Activated naive CD4-positive, alpha-beta T cell treated with Interleukin-2 at 50 U/mL for 16 hours (primary cell): ENCODE results near the gene PRG3.
"Not testable (repeated sequence)": the region's sequence is repeated elsewhere in the genome, so short reads cannot be mapped to it uniquely, and the experiment has no call there.

Experiments used
- DNase-seq: peaks from one replicate; pipeline ENCODE4 v3.0.0-alpha.2; 2020

PRG3 gene

GRCh38 chr11:57407941-57408475 is 27.1 kb upstream of the PRG3 start:
- DNase-seq: no peak

DNA sequence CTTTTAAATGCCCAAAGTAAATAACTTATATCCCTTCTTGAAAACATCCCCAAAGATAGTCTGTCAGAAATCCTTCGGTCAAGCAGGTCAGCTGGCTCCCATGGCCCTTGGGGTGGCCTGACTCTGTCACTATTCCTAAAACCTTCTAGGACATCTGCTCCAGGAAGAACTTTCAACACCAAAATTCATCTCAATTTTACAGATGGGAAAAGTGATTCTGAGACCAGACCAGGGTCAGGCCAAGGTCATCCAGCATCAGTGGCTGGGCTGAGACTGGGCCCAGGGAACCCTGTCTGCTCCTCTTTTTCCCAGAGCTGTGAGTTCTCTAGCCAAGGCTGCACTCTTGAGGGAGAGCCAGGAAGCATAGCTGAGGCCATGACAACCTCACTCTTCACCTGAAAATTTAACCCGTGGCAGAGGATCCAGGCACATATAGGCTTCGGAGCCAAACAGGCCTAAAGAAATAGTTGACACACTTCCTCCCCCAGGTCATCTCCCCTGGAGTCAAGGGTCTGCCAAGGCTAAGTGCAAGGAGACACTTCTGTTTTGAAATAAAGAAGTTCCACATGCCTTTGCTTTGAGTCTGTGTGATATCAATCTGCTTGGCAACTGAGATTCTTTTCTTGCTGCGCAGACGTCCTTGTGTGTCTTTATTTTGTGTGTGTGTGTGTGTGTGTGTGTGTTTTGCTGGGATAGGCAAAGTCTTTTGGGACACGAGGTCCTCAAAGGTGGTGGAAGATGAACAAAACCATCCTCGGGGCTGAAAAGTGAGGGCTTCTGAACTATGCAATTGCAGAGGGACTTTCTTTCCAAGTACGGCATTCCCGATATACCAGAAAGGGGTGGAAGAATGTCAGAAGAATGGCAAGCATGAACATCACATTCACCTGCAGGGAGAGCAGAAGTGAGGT is 26.3 kb upstream of the PRG3 start:
- DNase-seq: no peak

DNA sequence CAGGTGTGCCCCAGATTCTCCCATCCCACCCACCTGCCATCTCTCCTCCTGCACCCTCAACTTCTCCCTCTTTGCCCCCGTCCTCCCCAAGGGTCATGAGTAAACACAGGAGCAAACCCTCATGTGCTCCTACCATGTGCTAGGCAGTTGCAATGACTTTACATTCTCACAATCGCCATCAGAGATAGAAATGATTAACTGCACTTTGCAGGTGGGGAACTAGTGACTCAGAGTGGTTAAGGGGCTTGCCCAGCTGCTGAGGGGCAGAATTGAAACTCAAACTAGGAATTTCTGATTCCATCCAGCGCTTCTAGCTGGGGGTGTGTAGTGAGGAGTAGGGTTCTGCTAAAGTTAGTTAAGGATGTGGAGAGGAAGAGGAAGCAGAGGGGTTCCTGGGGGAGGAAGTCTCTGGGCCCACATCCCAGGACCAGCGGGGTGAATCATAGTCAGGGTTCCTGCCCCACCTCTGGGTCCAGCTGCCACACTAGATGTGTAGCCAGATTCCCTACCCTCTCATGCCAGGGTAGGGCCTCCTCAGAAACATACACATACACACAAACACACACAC is 25.5 kb upstream of the PRG3 start:
- DNase-seq: peak; percentile 53

DNA sequence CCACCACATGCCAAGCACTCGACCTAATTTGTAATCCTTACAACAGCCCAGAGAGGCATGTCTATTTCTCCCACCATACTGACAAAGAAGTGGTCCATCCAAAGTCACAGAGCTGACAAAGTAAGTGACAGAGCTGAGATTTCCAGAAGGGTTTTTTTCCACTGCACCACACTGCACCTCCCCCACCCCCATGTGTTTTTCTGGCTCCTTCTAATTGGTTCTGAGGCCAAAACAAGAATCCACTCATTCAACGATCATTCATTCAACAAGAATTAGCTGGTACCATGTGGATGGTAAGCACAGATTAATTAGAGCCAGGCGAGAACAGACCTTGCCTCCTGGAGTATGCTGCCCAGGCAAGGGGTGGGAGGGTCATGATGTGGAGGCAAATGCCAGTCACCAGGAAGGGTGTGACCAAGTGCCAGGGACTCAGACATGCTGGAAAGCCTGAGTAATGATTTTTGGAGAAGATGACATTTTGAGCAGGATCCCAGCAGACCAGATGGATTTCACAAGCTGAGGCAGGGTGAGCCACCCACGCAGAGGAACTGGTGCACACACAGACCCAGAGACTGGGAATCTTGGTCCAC is 24.4 kb upstream of the PRG3 start:
- DNase-seq: no peak

DNA sequence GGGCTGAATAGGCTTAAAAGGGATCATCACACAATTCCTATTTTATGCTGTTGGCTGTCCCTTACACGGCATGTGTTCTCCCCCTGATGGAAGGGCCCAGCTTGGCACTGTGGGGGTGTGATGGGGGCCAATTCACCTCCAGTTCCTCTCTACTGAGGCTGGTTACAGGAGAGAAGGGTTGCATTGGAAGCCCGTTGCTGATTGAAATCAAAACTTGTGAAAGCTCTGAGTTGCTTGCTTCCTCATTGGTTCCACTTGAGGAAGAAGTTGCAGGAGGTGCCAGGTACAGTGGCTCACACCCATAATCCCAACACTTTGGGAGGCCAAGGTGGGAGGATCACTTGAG is 22.8 kb upstream of the PRG3 start:
- DNase-seq: no peak

GRCh38 chr11:57403003-57403801 is 22.3 kb upstream of the PRG3 start:
- DNase-seq: not testable (repeated sequence)

DNA sequence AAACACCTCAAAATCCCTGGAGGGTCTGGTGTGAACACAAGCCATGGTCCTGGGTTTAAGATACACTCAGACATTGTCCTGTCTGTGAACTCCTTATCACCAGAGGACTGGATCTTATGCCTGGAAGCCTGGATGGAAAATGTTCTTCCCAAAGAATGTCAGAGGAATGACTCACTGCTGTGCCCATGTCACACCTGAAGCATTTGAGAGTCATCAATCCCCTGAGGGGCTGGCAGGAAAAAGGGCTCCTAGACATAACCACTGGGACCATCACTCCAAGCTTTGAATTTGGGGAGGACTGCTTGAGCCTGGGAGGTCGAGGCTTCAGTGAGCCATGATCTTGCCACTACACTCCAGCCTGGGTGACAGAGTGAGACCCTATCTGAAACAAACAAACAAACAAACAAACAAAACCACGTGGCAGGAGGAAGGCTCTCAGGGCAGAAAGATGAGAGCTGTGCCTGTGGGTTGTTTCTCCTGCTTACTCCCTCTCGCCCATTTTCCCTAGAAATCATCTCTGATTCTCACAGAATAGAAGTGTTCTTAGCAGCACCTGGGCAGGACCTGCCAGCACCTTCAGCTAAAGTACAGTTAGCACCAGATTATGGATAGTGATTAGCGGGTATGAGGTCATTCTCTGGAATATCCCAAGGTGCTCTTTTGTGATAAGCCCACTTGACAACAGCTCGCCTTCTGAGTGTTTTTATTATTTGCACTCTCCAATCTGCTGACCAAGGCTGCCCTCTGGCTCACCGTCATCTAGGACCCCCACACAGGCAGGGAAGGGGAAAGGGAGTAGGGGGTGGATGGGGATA is 21.4 kb upstream of the PRG3 start:
- no peak for DNase-seq

DNA sequence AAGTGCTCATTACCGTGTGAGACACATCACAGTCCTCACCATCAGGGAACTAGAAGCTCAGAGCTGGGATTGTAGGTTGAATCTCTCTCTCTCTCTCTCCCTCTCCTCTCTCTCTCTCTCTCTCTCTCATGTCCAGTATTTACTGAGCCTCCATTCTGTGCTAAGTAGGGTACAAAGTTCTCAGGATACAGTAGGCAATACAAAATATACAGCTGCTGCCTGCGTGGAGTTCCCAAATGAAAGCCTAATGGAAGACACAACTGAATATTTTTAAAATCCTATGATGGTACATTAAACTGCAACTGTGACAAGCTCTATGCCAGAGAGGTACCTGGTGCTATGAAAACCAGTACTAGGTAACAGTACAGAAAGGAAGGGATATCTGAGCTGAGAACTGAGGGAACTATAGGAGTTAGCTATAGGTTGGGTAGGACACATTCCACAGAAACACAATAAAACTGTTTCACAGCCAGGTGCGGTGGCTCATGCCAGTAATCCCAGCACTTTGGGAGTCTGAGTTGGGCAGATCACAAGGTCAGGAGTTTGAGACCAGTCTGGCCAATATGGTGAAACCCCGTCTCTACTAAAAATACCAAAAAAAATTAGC is 19.1 kb upstream of the PRG3 start:
- no peak for DNase-seq

DNA sequence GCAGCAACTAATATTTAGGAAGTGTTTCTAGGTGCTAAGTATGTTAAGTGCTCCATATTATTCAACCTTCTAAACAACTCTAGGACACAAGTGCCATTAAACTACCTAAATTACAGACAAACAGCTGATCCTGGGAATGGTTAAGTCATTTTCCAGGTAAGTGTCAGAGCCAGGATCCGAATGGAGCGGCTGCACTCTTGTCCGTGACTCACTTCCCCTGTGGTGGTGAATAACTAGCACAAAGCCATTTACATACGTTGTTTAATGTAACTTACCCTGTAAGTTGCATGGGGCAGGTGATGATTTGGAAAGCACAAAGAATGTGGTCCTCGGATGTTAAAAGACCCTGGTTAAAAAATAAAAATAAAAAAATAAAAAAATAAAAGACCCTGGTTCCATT is 18.3 kb upstream of the PRG3 start:
- DNase-seq: no peak

GRCh38 chr11:57397394-57397990 is 16.5 kb upstream of the PRG3 start:
- DNase-seq: no peak

DNA sequence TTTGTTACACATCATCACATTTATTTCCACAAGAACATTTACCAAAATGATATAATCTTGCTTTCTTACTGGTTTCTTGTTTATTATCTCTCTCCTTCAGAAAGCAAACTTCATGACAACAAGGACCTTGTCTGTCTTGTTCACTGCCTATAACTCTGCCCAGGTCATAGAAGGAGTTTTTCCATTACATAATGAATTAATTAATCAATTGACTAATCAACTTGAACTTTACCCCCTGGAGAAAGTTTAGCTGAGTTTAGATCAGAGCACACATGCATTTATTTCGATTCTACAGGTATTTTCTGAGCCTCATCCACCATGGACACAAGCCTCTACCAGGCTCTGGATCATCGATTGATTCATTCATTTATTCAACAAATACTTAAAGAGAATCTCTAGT is 15.8 kb upstream of the PRG3 start:
- no peak for DNase-seq

- no peak for DNase-seq
Measured at GRCh38 chr11:57395905-57396623, 15.1 kb upstream of the PRG3 start.

GRCh38 chr11:57394203-57394965 is 13.4 kb upstream of the PRG3 start:
- DNase-seq: no peak

- DNase-seq: no peak
Measured at GRCh38 chr11:57392763-57393105, 11.8 kb upstream of the PRG3 start.

- DNase-seq: no peak
Measured at GRCh38 chr11:57392066-57392762, 11.3 kb upstream of the PRG3 start.

DNA sequence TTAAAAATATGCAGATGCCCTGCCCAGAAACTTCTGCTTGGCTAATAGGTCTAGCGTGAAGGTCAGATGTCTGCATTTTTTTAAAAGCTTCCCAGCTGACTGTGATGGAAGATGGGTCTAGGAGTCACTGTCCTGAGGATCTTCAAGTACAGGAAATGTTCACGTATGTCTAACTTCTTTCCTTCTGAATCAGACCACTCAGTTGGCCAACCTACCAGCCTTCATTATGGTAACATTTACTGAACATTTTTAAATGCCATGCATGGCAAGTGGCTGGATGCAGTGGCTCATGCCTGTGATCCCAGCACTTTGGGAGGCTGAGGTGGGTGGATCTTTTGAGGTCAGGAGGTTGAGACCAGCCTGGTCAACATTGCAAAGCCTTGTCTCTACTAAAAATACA is 10.6 kb upstream of the PRG3 start:
- DNase-seq: no peak

- DNase-seq: no peak
Measured at GRCh38 chr11:57391111-57391510, 10.2 kb upstream of the PRG3 start.

DNA sequence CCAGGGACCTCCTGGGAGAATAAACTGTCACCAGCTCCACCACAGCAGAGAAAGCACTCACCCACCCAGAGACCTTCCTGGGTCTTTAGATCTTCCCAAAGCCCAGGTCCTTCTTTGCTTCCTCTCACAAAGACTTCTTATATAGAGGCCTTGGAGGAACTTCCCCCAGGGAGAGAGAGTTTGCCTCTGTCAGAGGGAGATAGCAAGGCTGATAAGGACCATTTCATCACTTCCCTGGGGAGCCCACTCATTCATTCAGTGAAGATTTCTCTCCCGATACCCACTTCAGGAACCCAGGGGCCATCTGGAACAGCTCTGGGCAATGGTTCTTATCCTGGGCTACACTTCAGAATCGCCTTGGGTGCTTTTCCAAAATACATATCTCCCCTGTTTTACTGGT is 9.6 kb upstream of the PRG3 start, which contains the start of gene PRG2:
Gene PRG2, minus strand, starts transcription at position 116 of the 400 bp plus-strand sequence. CDS start 706 bp downstream, outside the sequence.
- DNase-seq: no peak
